ENCODE measurements around the gene SAMD14. TPM values are rescaled to one million over a fixed set of nuclear protein-coding genes. Genes with fewer than 3 reads are reported as not detected.

Gene SAMD14
- total RNA-seq, 2 experiments from 2014 or later: 0.47 to 1.3 TPM

DNA sequence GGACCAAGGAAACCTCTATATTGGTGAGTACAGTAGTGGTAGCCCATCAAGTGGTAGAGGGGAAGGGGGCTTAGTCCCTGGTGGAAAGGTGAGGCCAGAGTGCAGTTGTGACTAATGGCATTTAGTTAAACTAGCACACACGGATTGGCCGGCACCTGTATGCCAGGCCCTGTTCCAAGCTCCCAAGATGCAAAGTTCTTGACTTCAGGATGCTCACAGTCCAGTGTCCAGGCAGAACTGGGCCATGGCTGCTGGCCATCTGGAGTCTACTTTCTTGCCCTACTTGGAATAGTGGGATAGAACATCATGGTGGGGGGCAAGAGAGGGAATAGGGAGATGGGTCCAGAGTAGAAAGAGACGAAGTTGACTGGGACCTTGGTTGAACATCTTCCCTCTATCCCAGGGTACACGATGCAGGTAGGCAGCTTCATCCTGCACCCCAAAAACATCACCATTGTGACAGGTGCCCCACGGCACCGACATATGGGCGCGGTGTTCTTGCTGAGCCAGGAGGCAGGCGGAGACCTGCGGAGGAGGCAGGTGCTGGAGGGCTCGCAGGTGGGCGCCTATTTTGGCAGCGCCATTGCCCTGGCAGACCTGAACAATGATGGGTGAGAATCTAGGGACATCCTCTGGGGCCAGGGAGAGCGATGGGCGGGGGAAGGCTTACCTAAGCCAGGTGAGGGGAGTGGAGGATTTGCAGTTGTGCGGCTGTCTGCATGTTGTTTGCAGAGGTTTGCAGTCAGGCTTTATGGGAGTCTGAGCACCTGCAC, 58.9 kb downstream of the SAMD14 start:
- intact Hi-C loops (cut with micrococcal nuclease): no loop called here
- Mint-ChIP-seq H3K4me3 (no peak overlapping the region), H3K27me3 (no peaks in the 10 kb centered on the region), H3K36me3 (ENCODE audit: low read depth) (peaks cover 8% of the 10 kb centered on the region), H3K9me3 (peaks cover 2% of the 10 kb centered on the region), H3K4me1 (ENCODE audit: low read depth) (no peaks in the 10 kb centered on the region), H3K27ac (no peak overlapping the region)
- TF ChIP-seq, protein P1, sequence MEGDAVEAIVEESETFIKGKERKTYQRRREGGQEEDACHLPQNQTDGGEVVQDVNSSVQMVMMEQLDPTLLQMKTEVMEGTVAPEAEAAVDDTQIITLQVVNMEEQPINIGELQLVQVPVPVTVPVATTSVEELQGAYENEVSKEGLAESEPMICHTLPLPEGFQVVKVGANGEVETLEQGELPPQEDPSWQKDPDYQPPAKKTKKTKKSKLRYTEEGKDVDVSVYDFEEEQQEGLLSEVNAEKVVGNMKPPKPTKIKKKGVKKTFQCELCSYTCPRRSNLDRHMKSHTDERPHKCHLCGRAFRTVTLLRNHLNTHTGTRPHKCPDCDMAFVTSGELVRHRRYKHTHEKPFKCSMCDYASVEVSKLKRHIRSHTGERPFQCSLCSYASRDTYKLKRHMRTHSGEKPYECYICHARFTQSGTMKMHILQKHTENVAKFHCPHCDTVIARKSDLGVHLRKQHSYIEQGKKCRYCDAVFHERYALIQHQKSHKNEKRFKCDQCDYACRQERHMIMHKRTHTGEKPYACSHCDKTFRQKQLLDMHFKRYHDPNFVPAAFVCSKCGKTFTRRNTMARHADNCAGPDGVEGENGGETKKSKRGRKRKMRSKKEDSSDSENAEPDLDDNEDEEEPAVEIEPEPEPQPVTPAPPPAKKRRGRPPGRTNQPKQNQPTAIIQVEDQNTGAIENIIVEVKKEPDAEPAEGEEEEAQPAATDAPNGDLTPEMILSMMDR (IDR thresholded peaks at IDR 0.05): no peak
- DNase-seq (no peak), ATAC-seq (no peak)
- CTCF ChIA-PET: interaction anchor here (1.2 kb wide), 1 partner anchor 23 kb away, joined by 5 read pairs; no protein-coding TSS in a partner anchor
- POLR2A ChIA-PET: interaction anchor here (0.6 to 0.7 kb wide), 2 partner anchors 16 to 72 kb away, joined by 3 read pairs; no protein-coding TSS in a partner anchor

DNA sequence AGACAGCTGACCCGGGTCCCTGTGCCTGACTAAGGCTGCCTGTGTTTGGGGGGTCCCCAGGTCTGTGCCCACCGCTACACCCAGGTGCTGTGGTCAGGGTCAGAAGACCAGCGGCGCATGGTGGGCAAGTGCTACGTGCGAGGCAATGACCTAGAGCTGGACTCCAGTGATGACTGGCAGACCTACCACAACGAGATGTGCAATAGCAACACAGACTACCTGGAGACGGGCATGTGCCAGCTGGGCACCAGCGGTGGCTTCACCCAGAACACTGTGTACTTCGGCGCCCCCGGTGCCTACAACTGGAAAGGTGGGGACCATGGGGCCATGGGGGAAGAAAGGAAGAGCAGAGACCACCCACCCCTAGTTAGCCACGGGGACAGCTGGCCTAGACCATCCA, 62.0 kb downstream of the SAMD14 start:
- H3K27me3 Mint-ChIP-seq: no peaks in the 10 kb centered on the region
- H3K9me3 Mint-ChIP-seq: peaks cover 2% of the 10 kb centered on the region
- intact Hi-C loops (cut with micrococcal nuclease): no loop called here
- TF ChIP-seq, protein P1 (IDR thresholded peaks at IDR 0.05): no peak
- ChIA-PET POLR2A (interaction anchor here (0.8 kb wide), 1 partner anchor 10 kb away, joined by 4 read pairs; no protein-coding TSS in a partner anchor), CTCF (interaction anchor here (1.0 to 1.6 kb wide), 4 partner anchors 11 to 26 kb away, joined by 4 to 7 read pairs (median 4); no protein-coding TSS in a partner anchor)
- H3K27ac Mint-ChIP-seq: no peak overlapping the region
- H3K4me1 Mint-ChIP-seq (ENCODE audit: low read depth): no peaks in the 10 kb centered on the region
- DNase-seq: no peak
- no peak overlapping the region for H3K4me3 Mint-ChIP-seq
- peaks cover 8% of the 10 kb centered on the region for H3K36me3 Mint-ChIP-seq (ENCODE audit: low read depth)
- no peak for ATAC-seq

DNA sequence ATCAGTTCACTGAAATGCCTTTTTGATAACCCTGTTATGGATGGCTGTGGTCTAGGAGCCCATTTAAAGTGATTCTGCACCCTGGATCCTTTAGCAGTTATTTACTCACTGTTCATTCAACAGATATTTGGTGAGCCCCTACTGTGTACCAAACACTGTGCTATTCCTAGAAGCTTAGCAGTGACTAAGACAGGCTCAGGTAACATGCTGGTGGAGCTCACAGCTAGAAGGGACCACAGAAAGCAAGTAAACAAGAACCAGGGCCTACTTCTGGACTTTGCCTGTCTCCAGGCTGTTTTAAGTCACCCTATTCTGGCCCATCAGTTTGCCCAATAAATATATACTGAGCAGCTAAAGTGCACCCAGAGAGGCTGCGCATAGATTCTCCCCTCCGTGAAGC, 63.0 kb downstream of the SAMD14 start:
- Mint-ChIP-seq H3K27ac (no peak overlapping the region), H3K36me3 (ENCODE audit: low read depth) (peaks cover 8% of the 10 kb centered on the region), H3K4me1 (ENCODE audit: low read depth) (no peaks in the 10 kb centered on the region), H3K27me3 (no peaks in the 10 kb centered on the region), H3K4me3 (no peak overlapping the region), H3K9me3 (peaks cover 2% of the 10 kb centered on the region)
- intact Hi-C loops (cut with micrococcal nuclease): no loop called here
- ATAC-seq (no peak), DNase-seq (no peak)
- POLR2A ChIA-PET: interaction anchor here (0.5 to 1.2 kb wide), 3 partner anchors 8 to 391 kb away, joined by 3 to 4 read pairs (median 3); no protein-coding TSS in a partner anchor
- TF ChIP-seq, protein P1 (IDR thresholded peaks at IDR 0.05): no peak
- CTCF ChIA-PET: interaction anchor here (0.9 to 1.8 kb wide), 7 partner anchors 10 to 41 kb away, joined by 3 to 7 read pairs (median 4); no protein-coding TSS in a partner anchor

DNA sequence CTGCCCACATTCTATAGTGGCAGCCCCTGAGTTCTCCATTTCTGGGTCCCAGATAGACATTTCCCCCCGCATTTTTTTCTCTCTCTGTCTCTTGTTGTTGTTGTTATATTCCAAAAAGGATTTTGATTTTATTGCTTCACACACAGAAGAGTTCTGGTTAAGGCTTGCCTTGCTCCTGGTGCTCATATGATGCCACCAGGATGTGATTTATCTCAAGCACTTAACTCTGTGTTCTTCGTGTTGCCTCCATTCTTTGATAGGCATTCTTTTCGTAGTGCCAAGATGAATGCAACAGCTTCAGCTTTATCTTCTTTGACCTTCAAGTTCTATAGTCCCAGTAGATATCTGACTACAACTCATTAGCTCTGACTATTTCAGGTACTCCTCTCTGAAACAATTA, 64.9 kb downstream of the SAMD14 start:
- TF ChIP-seq, protein P1 (IDR thresholded peaks at IDR 0.05): no peak
- H3K4me1 Mint-ChIP-seq (ENCODE audit: low read depth): no peaks in the 10 kb centered on the region
- H3K27ac Mint-ChIP-seq: no peak overlapping the region
- no peak for DNase-seq
- H3K27me3 Mint-ChIP-seq: no peaks in the 10 kb centered on the region
- no peak overlapping the region for H3K4me3 Mint-ChIP-seq
- ChIA-PET CTCF (interaction anchor here (1.4 kb wide), 1 partner anchor 9 kb away, joined by 3 read pairs; no protein-coding TSS in a partner anchor), POLR2A (no interaction called here)
- no peaks in the 10 kb centered on the region for H3K9me3 Mint-ChIP-seq
- ATAC-seq: no peak
- H3K36me3 Mint-ChIP-seq (ENCODE audit: low read depth): no peaks in the 10 kb centered on the region
- intact Hi-C loops (cut with micrococcal nuclease): no loop called here

Measured in activated CD8-positive, alpha-beta T cell treated with anti-CD3 and anti-CD28 coated beads for 36 hours (primary cell).